GM12865 (cell line): ENCODE results near the gene LBX2.
"Not testable (repeated sequence)": the region's sequence is repeated elsewhere in the genome, so short reads cannot be mapped to it uniquely, and the experiment has no call there.

Source experiments
- DNase-seq: peaks from one replicate; pipeline ENCODE4 v3.0.0; 2010; ENCODE audit warnings: low read depth
- H3K4me3 ChIP-seq: 2 replicates; pipeline ENCODE4 v1.5.1; 2011; ENCODE audit warnings: mild to moderate bottlenecking, low read depth, low read length, control low read depth
- CTCF ChIP-seq: IDR thresholded peaks from 2 replicates; pipeline ENCODE4 v1.5.1; 2011; ENCODE audit warnings: low read length, control low read depth, low read depth, inconsistent platforms; ENCODE audit not compliant: insufficient read depth; ENCODE audit errors: missing control alignments

LBX2 gene

GRCh38 chr2:74474899-74475298 is 24.5 kb downstream of the LBX2 start:
- no peak overlapping the region for H3K4me3 ChIP-seq
- DNase-seq = no peak
- TF ChIP-seq CTCF = peak; percentile 44

GRCh38 chr2:74474481-74474880 is 24.9 kb downstream of the LBX2 start:
- TF ChIP-seq CTCF = no peak
- H3K4me3 ChIP-seq = no peak overlapping the region
- DNase-seq = no peak

GRCh38 chr2:74472945-74473258 is 26.5 kb downstream of the LBX2 start:
- peak overlapping the region; percentile 87 for H3K4me3 ChIP-seq
- TF ChIP-seq CTCF = no peak
- no peak for DNase-seq

- peak within 1 kb of the TSS; percentile 87 for H3K4me3 ChIP-seq
- no peak for TF ChIP-seq CTCF
- DNase-seq = peak; percentile 98
These were observed 27.1 kb downstream of the LBX2 start, which contains the start of gene MRPL53 for GRCh38 chr2:74472086-74472944. MRPL53 (minus strand) TSS chr2:74472680; CDS start chr2:74472660, 20 bp downstream.

- no peak for DNase-seq
- no peak for TF ChIP-seq CTCF
- peak overlapping the region; percentile 87 for H3K4me3 ChIP-seq
These were observed 27.9 kb downstream of the LBX2 start for GRCh38 chr2:74471332-74472065.

- H3K4me3 ChIP-seq, DNase-seq: not testable (repeated sequence)
These were observed 28.7 kb downstream of the LBX2 start for GRCh38 chr2:74470742-74471141.

GRCh38 chr2:74464406-74464805 is 35.0 kb downstream of the LBX2 start:
- no peak for DNase-seq
- H3K4me3 ChIP-seq = peak overlapping the region; percentile 95
- TF ChIP-seq CTCF = no peak
